ENCODE results near the gene SMC4.

The SMC4 gene

DNA sequence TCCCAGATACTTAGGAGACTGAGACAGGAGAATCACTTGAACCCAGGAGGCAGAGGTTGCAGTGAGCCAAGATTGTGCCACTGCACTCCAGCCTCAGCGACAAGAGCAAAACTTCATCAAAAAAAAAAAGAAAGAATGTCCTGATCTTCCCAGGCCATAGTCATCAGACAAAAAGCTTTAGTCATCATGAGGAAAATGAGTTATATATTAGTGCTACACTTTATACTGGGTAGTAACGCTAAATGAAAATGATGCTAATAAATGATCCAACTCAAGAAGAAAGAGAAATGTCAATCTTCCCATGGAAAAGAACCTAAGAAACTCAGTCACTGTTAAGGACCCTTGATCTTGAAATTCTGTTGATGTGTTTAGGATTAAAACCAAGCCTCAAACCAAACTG is 76.4 kb downstream of the SMC4 start:
- peak; percentile 47 for DNase-seq (ENCODE audit: low read depth)

DNA sequence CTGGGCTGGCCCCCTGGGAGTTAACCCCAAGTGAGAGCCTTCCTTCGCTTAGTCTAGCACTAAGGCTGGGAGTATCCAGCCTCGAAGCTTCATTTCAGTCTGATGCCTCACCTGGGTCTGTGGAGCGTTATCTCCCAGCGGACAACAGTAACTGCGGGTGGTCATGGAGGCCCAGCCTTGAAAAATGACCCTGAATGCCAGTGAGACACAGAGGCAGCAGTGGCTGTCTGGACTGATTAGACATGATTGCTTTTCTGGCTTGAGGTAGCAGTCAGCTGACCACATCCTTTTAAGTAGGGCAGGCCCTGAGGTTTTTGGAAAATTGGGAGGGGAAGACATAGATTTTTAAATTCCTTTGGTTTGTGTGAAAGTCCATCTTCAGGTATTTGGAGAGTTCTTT is 78.3 kb downstream of the SMC4 start:
- DNase-seq (ENCODE audit: low read depth) = peak; percentile 48

DNA sequence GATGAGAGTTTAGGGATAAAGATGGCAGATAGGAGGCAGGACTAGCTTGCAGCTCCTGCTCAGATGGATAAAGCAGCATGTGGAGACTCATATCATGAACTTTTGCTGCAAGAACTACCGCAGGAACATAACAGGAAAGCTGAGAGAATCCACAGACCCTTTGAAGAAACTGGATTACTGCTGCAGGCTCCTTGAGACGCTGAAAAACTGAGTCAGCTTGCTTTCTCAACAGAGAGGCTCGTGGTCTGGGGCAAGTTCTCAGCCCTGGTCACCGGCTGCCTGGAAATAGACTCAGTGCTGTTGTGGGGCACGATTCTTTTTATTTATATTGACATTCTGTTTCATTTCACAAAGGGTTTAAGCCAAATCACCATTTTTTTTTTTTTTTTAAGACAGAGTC is 78.9 kb downstream of the SMC4 start:
- peak; percentile 75 for DNase-seq (ENCODE audit: low read depth)

DNA sequence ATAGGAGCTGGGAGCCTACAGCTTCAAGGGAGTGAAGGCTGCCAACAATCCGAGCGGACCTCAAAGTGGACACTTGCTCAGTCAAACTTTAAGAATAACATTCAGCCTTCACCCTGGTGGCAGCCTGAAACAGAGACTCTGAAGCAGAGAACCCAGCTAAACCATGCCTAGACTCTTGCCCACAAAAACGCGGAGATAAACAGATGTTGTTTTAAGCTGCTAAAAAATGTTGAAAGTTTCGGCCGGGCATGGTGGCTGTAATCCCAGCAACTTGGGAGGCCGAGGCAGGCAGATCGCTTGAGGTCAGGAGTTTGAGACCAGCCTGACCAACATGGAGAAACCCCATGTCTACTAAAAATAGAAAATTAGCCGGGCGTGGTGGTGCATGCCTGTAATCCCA is 79.9 kb downstream of the SMC4 start:
- no peak for DNase-seq (ENCODE audit: low read depth)

DNA sequence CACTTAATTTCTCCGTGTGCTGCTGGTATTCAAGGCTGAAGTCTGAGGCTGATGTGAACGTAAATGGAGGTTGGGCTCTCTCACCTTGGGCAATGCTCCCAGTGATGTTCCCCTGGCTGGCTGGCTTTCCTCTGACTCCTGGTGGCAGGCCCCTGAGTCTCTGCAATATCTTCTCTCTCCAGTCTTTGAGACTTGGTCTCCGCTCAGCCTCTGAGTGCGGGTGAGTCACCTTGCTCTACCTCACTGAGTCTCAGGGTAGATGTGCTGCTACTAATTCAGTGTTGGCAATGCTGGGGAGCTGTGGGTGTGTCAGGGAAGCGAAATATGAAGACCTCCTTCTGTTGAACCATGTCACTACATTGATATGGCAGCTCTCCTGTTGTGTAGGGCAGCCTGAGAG is 81.5 kb downstream of the SMC4 start:
- DNase-seq (ENCODE audit: low read depth) = no peak

DNA sequence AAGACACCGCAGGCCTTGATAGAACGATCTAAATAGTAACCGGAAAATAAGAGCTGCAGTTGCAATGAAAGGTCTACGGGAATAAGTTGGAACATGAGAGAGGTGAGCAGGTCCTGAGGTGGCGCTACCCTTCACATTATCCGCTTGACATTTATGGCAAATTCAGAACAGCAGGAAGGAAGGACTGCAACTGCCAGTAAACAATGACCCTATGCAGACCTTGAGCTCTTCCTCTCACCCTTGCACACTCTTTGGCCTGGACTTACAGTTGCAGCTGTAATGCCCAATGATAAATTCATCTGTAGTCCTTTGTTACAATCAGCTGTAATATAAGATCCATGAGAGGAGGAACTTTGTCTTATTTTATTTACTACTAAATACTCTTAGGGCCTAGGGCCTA is 82.4 kb downstream of the SMC4 start:
- DNase-seq (ENCODE audit: low read depth) = no peak

DNA sequence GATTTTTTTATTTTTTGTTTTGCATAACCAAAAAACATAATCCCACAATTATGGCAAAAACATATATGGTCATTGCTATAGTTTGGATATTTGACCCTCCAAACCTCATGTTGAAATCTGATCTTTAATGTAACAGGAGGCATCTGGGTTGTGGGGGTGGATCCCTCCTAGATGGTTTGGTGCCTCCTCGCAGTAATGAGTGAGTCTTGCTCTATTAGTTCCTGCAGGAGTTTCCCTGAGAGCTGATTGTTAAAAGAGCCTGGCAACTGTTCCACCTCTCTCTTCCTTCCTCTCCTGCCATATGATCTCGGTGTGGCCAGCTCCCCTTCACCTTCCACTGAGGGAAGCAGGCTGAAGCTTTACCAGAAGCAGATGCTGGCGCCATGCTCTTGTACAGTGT is 83.3 kb downstream of the SMC4 start:
- DNase-seq (ENCODE audit: low read depth) = no peak
